ENCODE data around the gene ACSBG1.

The ACSBG1 gene

GRCh38 chr15:78170848-78171773, 63.3 kb downstream of the ACSBG1 start:
- H3K4me1 ChIP-seq (ENCODE audit: insufficient read depth, low read length) = peaks cover 70% of the 10 kb centered on the region
- no peak overlapping the region for H3K4me2 ChIP-seq (ENCODE audit: insufficient read depth, low read length)
- H3K27me3 ChIP-seq (ENCODE audit: insufficient read depth, low read length, poor library complexity) = no peaks in the 10 kb centered on the region
- ATAC-seq (ENCODE audit: insufficient read depth, low read depth) = no peak
- no peak overlapping the region for H3K9ac ChIP-seq (ENCODE audit: low read depth, low read length)
- peaks cover 3% of the 10 kb centered on the region; the same call in 1 of the 2 replicates for H3K79me2 ChIP-seq (ENCODE audit: insufficient read depth, low read length)
- TF ChIP-seq CTCF (IDR thresholded peaks at IDR 0.05; ENCODE audit: borderline replicate concordance, extremely low read depth, low read length, poor library complexity, severe bottlenecking) (no peak), EZH2 (IDR thresholded peaks at IDR 0.05; ENCODE audit: borderline replicate concordance, low read depth, low read length, severe bottlenecking) (no peak)
- peak overlapping the region; percentile 29; the same call in 1 of the 2 replicates for H3K27ac ChIP-seq (ENCODE audit: low read length)
- H2AFZ ChIP-seq (ENCODE audit: low read depth, low read length) = no peak overlapping the region
- DNase-seq = no peak
- no peaks in the 10 kb centered on the region for H3K9me3 ChIP-seq (ENCODE audit: insufficient read depth, low read length, severe bottlenecking)
- peaks cover 59% of the 10 kb centered on the region for H3K36me3 ChIP-seq (ENCODE audit: insufficient read depth, low read length)
- no peak overlapping the region for H3K4me3 ChIP-seq (ENCODE audit: low read depth in 1 of 2, low read length in 2 of 2)
- H4K20me1 ChIP-seq (ENCODE audit: insufficient read depth, low read length) = no peaks in the 10 kb centered on the region

GRCh38 chr15:78168608-78169007, 65.8 kb downstream of the ACSBG1 start:
- no peaks in the 10 kb centered on the region for H3K27me3 ChIP-seq (ENCODE audit: insufficient read depth, low read length, poor library complexity)
- H3K4me2 ChIP-seq (ENCODE audit: insufficient read depth, low read length) = no peak overlapping the region
- H4K20me1 ChIP-seq (ENCODE audit: insufficient read depth, low read length) = no peaks in the 10 kb centered on the region
- peak overlapping the region; percentile 94 for H3K27ac ChIP-seq (ENCODE audit: low read length)
- H2AFZ ChIP-seq (ENCODE audit: low read depth, low read length) = no peak overlapping the region
- ATAC-seq (ENCODE audit: insufficient read depth, low read depth) = no peak
- no peaks in the 10 kb centered on the region for H3K9me3 ChIP-seq (ENCODE audit: insufficient read depth, low read length, severe bottlenecking)
- no peak for DNase-seq
- no peak overlapping the region for H3K4me3 ChIP-seq (ENCODE audit: low read depth in 1 of 2, low read length in 2 of 2)
- no peak overlapping the region; the same call in 1 of the 2 replicates for H3K9ac ChIP-seq (ENCODE audit: low read depth, low read length)
- H3K36me3 ChIP-seq (ENCODE audit: insufficient read depth, low read length) = peaks cover 79% of the 10 kb centered on the region
- peaks cover 48% of the 10 kb centered on the region for H3K4me1 ChIP-seq (ENCODE audit: insufficient read depth, low read length)
- H3K79me2 ChIP-seq (ENCODE audit: insufficient read depth, low read length) = peaks cover 5% of the 10 kb centered on the region
- TF ChIP-seq EZH2 (IDR thresholded peaks at IDR 0.05; ENCODE audit: borderline replicate concordance, low read depth, low read length, severe bottlenecking) = no peak
- TF ChIP-seq CTCF (IDR thresholded peaks at IDR 0.05; ENCODE audit: borderline replicate concordance, extremely low read depth, low read length, poor library complexity, severe bottlenecking) = no peak

DNA sequence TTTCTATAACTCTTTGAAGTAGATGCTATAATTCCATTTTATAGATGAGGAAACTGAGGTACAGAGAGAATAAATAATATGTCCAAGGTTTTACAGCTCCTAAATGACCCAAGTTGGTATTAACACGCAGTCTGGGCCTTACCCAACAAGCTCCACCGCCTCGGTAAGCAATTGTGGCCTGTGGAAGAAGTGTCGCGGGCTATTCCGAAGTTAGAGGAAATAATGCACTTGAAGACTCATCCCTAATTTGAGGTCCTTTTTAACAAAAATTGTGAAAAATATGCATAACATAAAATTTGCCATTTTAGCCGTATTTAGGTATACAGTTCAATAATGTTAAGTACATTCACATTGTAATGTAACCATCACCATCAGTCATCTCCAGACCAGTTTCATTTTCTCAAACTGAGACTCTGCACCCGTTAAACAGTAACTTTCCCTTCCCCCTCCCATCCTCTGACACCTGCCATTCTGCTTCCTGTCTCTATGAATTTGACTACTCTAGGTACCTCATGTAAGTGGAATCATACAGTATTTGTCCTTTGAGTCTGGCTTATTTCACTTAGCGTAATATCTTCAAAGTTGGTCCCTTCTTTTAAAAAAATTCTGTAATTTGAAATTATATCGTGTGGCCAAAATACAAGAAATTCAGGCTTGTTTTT, 67.0 kb downstream of the ACSBG1 start:
- Histone ChIP-seq H3K9ac (ENCODE audit: low read depth, low read length) (peak overlapping the region; percentile 47), H3K79me2 (ENCODE audit: insufficient read depth, low read length) (peaks cover 5% of the 10 kb centered on the region), H4K20me1 (ENCODE audit: insufficient read depth, low read length) (no peaks in the 10 kb centered on the region), H2AFZ (ENCODE audit: low read depth, low read length) (no peak overlapping the region), H3K4me1 (ENCODE audit: insufficient read depth, low read length) (peaks cover 35% of the 10 kb centered on the region), H3K9me3 (ENCODE audit: insufficient read depth, low read length, severe bottlenecking) (no peaks in the 10 kb centered on the region), H3K4me2 (ENCODE audit: insufficient read depth, low read length) (peak overlapping the region; percentile 42), H3K27ac (ENCODE audit: low read length) (peak overlapping the region; percentile 94), H3K4me3 (ENCODE audit: low read depth in 1 of 2, low read length in 2 of 2) (no peak overlapping the region), H3K36me3 (ENCODE audit: insufficient read depth, low read length) (peaks cover 83% of the 10 kb centered on the region), H3K27me3 (ENCODE audit: insufficient read depth, low read length, poor library complexity) (no peaks in the 10 kb centered on the region)
- ATAC-seq (ENCODE audit: insufficient read depth, low read depth) = peak; percentile 95
- TF ChIP-seq EZH2 (IDR thresholded peaks at IDR 0.05; ENCODE audit: borderline replicate concordance, low read depth, low read length, severe bottlenecking) = no peak
- no peak for TF ChIP-seq CTCF (IDR thresholded peaks at IDR 0.05; ENCODE audit: borderline replicate concordance, extremely low read depth, low read length, poor library complexity, severe bottlenecking)
- DNase-seq = peak; percentile 76

All from DND-41 (cell line).